HepG2 (cell line): Measurements from ENCODE around the gene SLC16A3. TPM values are rescaled to one million over a fixed set of nuclear protein-coding genes. Genes with fewer than 3 reads are reported as not detected.

Experiments used
- EP300 ChIP-seq, 3 experiments: sonication (generic) in 1 of 3; formaldehyde crosslinking in 1 of 3; IDR thresholded peaks; 2 replicates each; pipeline versions ENCODE4 v1.5.1 to v1.6.1; 2011 to 2020; ENCODE audit warnings: low read depth in 2 of 3, low read length in 2 of 3, borderline replicate concordance in 1 of 3, improper control_type of control experiment in 1 of 3, mild to moderate bottlenecking in 1 of 3, missing genetic modification reagents in 1 of 3, moderate library complexity in 1 of 3
- HNF1B ChIP-seq: sonication (generic); formaldehyde crosslinking; IDR thresholded peaks from 2 replicates; pipeline ENCODE4 v1.5.1; 2020; ENCODE audit warnings: mild to moderate bottlenecking, moderate library complexity, missing genetic modification reagents
- HNF4G ChIP-seq, 2 experiments: sonication (generic) in 1 of 2; formaldehyde crosslinking in 1 of 2; IDR thresholded peaks; 2 replicates each; pipeline versions ENCODE4 v1.4.0 to v1.6.1; 2011 to 2020; ENCODE audit warnings: borderline replicate concordance in 2 of 2, low read depth in 2 of 2, mild to moderate bottlenecking in 2 of 2, low read length in 1 of 2, missing genetic modification reagents in 1 of 2, moderate library complexity in 1 of 2
- HNRNPK ChIP-seq: fragments of 200-400 bp; formaldehyde crosslinking; IDR thresholded peaks from 2 replicates; pipeline ENCODE4 v1.6.1; 2018; ENCODE audit warnings: low read length, low read depth, moderate library complexity, mild to moderate bottlenecking; ENCODE audit not compliant: poor library complexity, severe bottlenecking
- JARID2 ChIP-seq: sonication (generic); formaldehyde crosslinking; IDR thresholded peaks from 2 replicates; pipeline ENCODE4 v1.8.1; 2023; ENCODE audit warnings: missing genetic modification reagents, inconsistent platforms; ENCODE audit not compliant: insufficient replicate concordance
- KMT2B ChIP-seq: IDR thresholded peaks from 2 replicates; pipeline ENCODE4 v1.6.1; 2016; ENCODE audit warnings: missing genetic modification reagents, missing compliant biosample characterization
- MYC ChIP-seq: sonication (generic); formaldehyde crosslinking; IDR thresholded peaks from 2 replicates; pipeline ENCODE4 v1.9.0; 2021; ENCODE audit warnings: missing genetic modification reagents, borderline replicate concordance
- NAIF1 ChIP-seq: sonication (generic); formaldehyde crosslinking; IDR thresholded peaks from 2 replicates; pipeline ENCODE4 v1.5.0; 2020; ENCODE audit warnings: mild to moderate bottlenecking, missing genetic modification reagents, borderline replicate concordance
- POLR2A ChIP-seq, 2 experiments: IDR thresholded peaks; 2 replicates each; pipeline ENCODE4 v1.6.1; 2011; ENCODE audit warnings: low read depth in 2 of 2, low read length in 2 of 2, mild to moderate bottlenecking in 1 of 2, moderate library complexity in 1 of 2; ENCODE audit not compliant: insufficient read depth in 1 of 2
- RARA ChIP-seq: IDR thresholded peaks from 2 replicates; pipeline ENCODE4 v1.6.1; 2016; ENCODE audit warnings: missing genetic modification reagents, missing compliant biosample characterization
- SPEN ChIP-seq: sonication (generic); formaldehyde crosslinking; IDR thresholded peaks from 2 replicates; pipeline ENCODE4 v1.5.1; 2020; ENCODE audit warnings: low read depth, mild to moderate bottlenecking, missing genetic modification reagents
- SSRP1 ChIP-seq: IDR thresholded peaks from 2 replicates; pipeline ENCODE4 v1.6.1; 2016; ENCODE audit warnings: control low read depth
- ZBTB33 ChIP-seq: sonication (generic); formaldehyde crosslinking; IDR thresholded peaks from 2 replicates; pipeline ENCODE4 v1.4.0; 2020; ENCODE audit warnings: missing genetic modification reagents
- ZC3H13 ChIP-seq: sonication (generic); formaldehyde crosslinking; IDR thresholded peaks from 2 replicates; pipeline ENCODE4 v1.8.1; 2023; ENCODE audit warnings: mild to moderate bottlenecking, missing genetic modification reagents, moderate library complexity
- ZKSCAN8 ChIP-seq: IDR thresholded peaks from 2 replicates; pipeline ENCODE4 v1.6.1; 2016; ENCODE audit warnings: borderline replicate concordance, missing genetic modification reagents, missing compliant biosample characterization
- ZMYM3 ChIP-seq: sonication (generic); formaldehyde crosslinking; IDR thresholded peaks from 2 replicates; pipeline ENCODE4 v1.5.1; 2020; ENCODE audit warnings: mild to moderate bottlenecking, missing genetic modification reagents
- ZNF205 ChIP-seq: IDR thresholded peaks from 2 replicates; pipeline ENCODE4 v1.6.1; 2018; ENCODE audit warnings: missing biosample characterization, missing genetic modification reagents
- ZNF280B ChIP-seq: sonication (generic); formaldehyde crosslinking; IDR thresholded peaks from 2 replicates; pipeline ENCODE4 v1.5.0; 2020; ENCODE audit warnings: missing genetic modification reagents, mild to moderate bottlenecking, borderline replicate concordance
- ZNF329 ChIP-seq: sonication (generic); formaldehyde crosslinking; IDR thresholded peaks from 2 replicates; pipeline ENCODE4 v1.9.0; 2021; ENCODE audit warnings: low read depth, mild to moderate bottlenecking, missing genetic modification reagents
- ZNF362 ChIP-seq: sonication (generic); formaldehyde crosslinking; IDR thresholded peaks from 2 replicates; pipeline ENCODE4 v1.4.0; 2020; ENCODE audit warnings: missing genetic modification reagents, mild to moderate bottlenecking, borderline replicate concordance
- ZNF772 ChIP-seq: sonication (generic); formaldehyde crosslinking; IDR thresholded peaks from 2 replicates; pipeline ENCODE4 v1.5.0; 2020; ENCODE audit warnings: mild to moderate bottlenecking, missing genetic modification reagents
- polyA plus RNA-seq, 8 experiments: library from polyadenylated mRNA; depleted of rRNA in 3 of 8; stranded (reverse) in 7 of 8; unstranded in 1 of 8; fragments of >200 nt; fragmentation: Illumina TruSeq in 4 of 8; extraction: Trizol in 4 of 8; gene quantifications; 2 replicates each; pipeline versions ENCODE4 v1.2.1 to v1.2.3, GENCODE V29; 2011 to 2016; ENCODE audit warnings: low read depth in 4 of 8, missing spikeins in 1 of 8, mixed read lengths in 1 of 8; ENCODE audit not compliant: insufficient read depth in 1 of 8
- total RNA-seq, 5 experiments: library from RNA; depleted of rRNA; stranded (reverse); fragments of >200 nt; fragmentation: Illumina TruSeq; extraction: Trizol; gene quantifications; 2 replicates each; pipeline ENCODE4 v1.2.3, GENCODE V29; 2016; ENCODE audit warnings: low read depth in 1 of 5

SLC16A3 gene
- total and polyA plus RNA-seq, 2 of the 13 experiments (the other 11 are each of a cell fraction or from before 2014, with no cell fraction given), result 242 to 349 TPM

- TF ChIP-seq SPEN (CRISPR knock-in tag) (no peak), HNRNPK (no peak), ZNF772 (no peak), ZKSCAN8 (CRISPR knock-in tag) (no peak), NAIF1 (no peak), ZNF329 (0 out of 2 replicates have a peak, but pooled peaks have one; percentile 17), ZNF362 (CRISPR knock-in tag) (peak; percentile 83; the same call in 1 of the 2 replicates), ZNF280B (CRISPR knock-in tag) (no peak), SSRP1 (CRISPR knock-in tag) (peak; percentile 84), POLR2A (IDR thresholded peaks at IDR 0.05; ENCODE audit: insufficient read depth in 1 of 2, low read depth in 2 of 2, low read length in 2 of 2) (peak; percentile 23 to 60; a peak in 2 of 4 replicates), MYC (peak; percentile 37; the same call in 1 of the 2 replicates), KMT2B (no peak), ZC3H13 (CRISPR knock-in tag) (0 out of 2 replicates have a peak, but pooled peaks have one; percentile 8), HNF4G (IDR thresholded peaks at IDR 0.05; ENCODE audit: borderline replicate concordance, low read depth, low read length) (peak; percentile 42; the same call in 1 of the 2 replicates), HNF4G (CRISPR knock-in tag; IDR thresholded peaks at IDR 0.05; ENCODE audit: borderline replicate concordance, low read depth) (no peak), EP300 (IDR thresholded peaks at IDR 0.05; ENCODE audit: low read depth in 2 of 2, low read length in 2 of 2) (no peak), EP300 (CRISPR knock-in tag; IDR thresholded peaks at IDR 0.05; ENCODE audit: borderline replicate concordance) (no peak), JARID2 (CRISPR knock-in tag) (no peak), RARA (CRISPR knock-in tag) (0 out of 2 replicates have a peak, but pooled peaks have one; percentile 13), ZMYM3 (CRISPR knock-in tag) (no peak), ZBTB33 (CRISPR knock-in tag) (peak; percentile 92), HNF1B (CRISPR knock-in tag) (0 out of 2 replicates have a peak, but pooled peaks have one; percentile 37), ZNF205 (CRISPR knock-in tag) (0 out of 2 replicates have a peak, but pooled peaks have one; percentile 25)
Observed at GRCh38 chr17:82269138-82269881, 40.5 kb downstream of the SLC16A3 start (continued).
